A549 (cell line): Measurements from ENCODE around the gene PARP9.

Experiments
- EHMT2 ChIP-seq: fragments of 200-600 bp; sonication (generic); IDR thresholded peaks from 2 replicates; pipeline ENCODE4 v1.6.1; 2016; ENCODE audit warnings: antibody characterized with exemption, low read depth, mild to moderate bottlenecking, moderate library complexity
- MYC ChIP-seq: IDR thresholded peaks from 2 replicates; pipeline ENCODE4 v1.6.1; 2012; ENCODE audit warnings: mild to moderate bottlenecking, inconsistent platforms, low read length, improper control_type of control experiment, borderline replicate concordance
- POLR2A ChIP-seq: IDR thresholded peaks from 2 replicates; pipeline ENCODE4 v1.6.1; 2012; ENCODE audit warnings: mild to moderate bottlenecking, low read length

DNA sequence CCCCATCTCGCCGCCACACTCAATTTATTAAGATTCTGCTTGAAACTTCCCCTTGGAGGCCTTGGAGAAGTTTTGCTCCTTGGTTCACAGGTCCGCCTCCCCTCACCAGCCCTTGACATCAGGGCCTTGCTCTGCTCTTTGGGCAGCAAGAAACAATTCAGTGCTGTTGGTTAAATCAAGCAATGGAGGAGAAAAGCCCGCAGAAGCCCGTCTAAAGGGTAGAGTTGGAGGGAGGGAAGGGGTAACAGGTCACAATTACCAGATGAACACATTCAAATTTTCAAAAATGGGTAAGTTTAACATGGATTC lies 429 bp downstream of the PARP9 start:
- TF ChIP-seq MYC = no peak
- TF ChIP-seq POLR2A = no peak
- TF ChIP-seq EHMT2 = no peak
